GM21529 (cell line): ENCODE results near the gene CRADD.
"Not testable (repeated sequence)": the region's sequence is repeated elsewhere in the genome, so short reads cannot be mapped to it uniquely, and the experiment has no call there.

Source experiments
- ATAC-seq: cut with Tn5 transposase; IDR thresholded peaks from one replicate; pipeline ENCODE4 v1.9.1; 2021; ENCODE audit not compliant: unreplicated experiment

The CRADD gene

GRCh38 chr12:93862424-93862823 lies 185.2 kb downstream of the CRADD start:
- no peak for ATAC-seq

GRCh38 chr12:93865751-93866150 lies 188.6 kb downstream of the CRADD start:
- no peak for ATAC-seq

GRCh38 chr12:93868771-93869170 lies 191.6 kb downstream of the CRADD start:
- ATAC-seq = no peak

- ATAC-seq = no peak
Measured at GRCh38 chr12:93870020-93870795, 193.0 kb downstream of the CRADD start.

GRCh38 chr12:93871566-93871965 lies 194.4 kb downstream of the CRADD start:
- ATAC-seq = not testable (repeated sequence)

- no peak for ATAC-seq
Measured at GRCh38 chr12:93873561-93873960, 196.4 kb downstream of the CRADD start.

- no peak for ATAC-seq
Measured at GRCh38 chr12:93875157-93875556, 198.0 kb downstream of the CRADD start.

- ATAC-seq = no peak
Measured at GRCh38 chr12:93876360-93876759, 199.2 kb downstream of the CRADD start.

GRCh38 chr12:93877446-93877845 lies 200.3 kb downstream of the CRADD start:
- ATAC-seq = no peak

GRCh38 chr12:93879476-93880421 lies 202.6 kb downstream of the CRADD start:
- ATAC-seq = no peak

GRCh38 chr12:93880853-93881522 lies 203.8 kb downstream of the CRADD start:
- ATAC-seq = no peak

- ATAC-seq = no peak
Measured at GRCh38 chr12:93882763-93883162, 205.6 kb downstream of the CRADD start.

- no peak for ATAC-seq
Measured at GRCh38 chr12:93883436-93884154, 206.4 kb downstream of the CRADD start.

- ATAC-seq = no peak
Measured at GRCh38 chr12:93884794-93885460, 207.8 kb downstream of the CRADD start.

GRCh38 chr12:93885973-93886532 lies 208.9 kb downstream of the CRADD start:
- not testable (repeated sequence) for ATAC-seq

GRCh38 chr12:93886533-93887511 lies 209.6 kb downstream of the CRADD start:
- ATAC-seq = no peak

- ATAC-seq = no peak
Measured at GRCh38 chr12:93888964-93889363, 211.8 kb downstream of the CRADD start.

- no peak for ATAC-seq
Measured at GRCh38 chr12:93889516-93890212, 212.5 kb downstream of the CRADD start.
